Ascending aorta (tissue), 2 donors: ENCODE data around the gene F2. TPM values are rescaled to one million over a fixed set of nuclear protein-coding genes. Genes with fewer than 3 reads are reported as not detected.

ENCODE experiments used
- DNase-seq, 2 donors: peaks; one replicate each; pipeline ENCODE4 v3.0.0-alpha.2; 2019; ENCODE audit warnings: low spot score in 2 of 2
- H3K27ac ChIP-seq, 2 donors: fragments of 200-600 bp; sonication (generic); one replicate each; pipeline ENCODE4 v1.5.1; 2016 to 2017; ENCODE audit warnings: mild to moderate bottlenecking in 1 of 2
- H3K27me3 ChIP-seq: fragments of 200-600 bp; sonication (generic); one replicate; pipeline ENCODE4 v1.5.1; 2017
- H3K36me3 ChIP-seq, 2 donors: fragments of 200-600 bp; sonication (generic); one replicate each; pipeline ENCODE4 v1.5.1; 2016
- H3K4me1 ChIP-seq, 2 donors: fragments of 200-600 bp; sonication (generic); one replicate each; pipeline ENCODE4 v1.5.1; 2016 to 2017; ENCODE audit warnings: mild to moderate bottlenecking in 1 of 2
- H3K4me3 ChIP-seq, 2 donors: fragments of 200-600 bp; sonication (generic); one replicate each; pipeline ENCODE4 v1.5.1; 2016 to 2017; ENCODE audit warnings: mild to moderate bottlenecking in 1 of 2
- H3K9me3 ChIP-seq, 2 donors: fragments of 200-600 bp; sonication (generic); one replicate each; pipeline ENCODE4 v1.5.1; 2016
- intact Hi-C: fragments of 100-400 bp; cut with DNase I; formaldehyde crosslinking; loops from one replicate; pipeline ENCODE4 v1.15.1; 2023
- total RNA-seq: library from RNA; depleted of rRNA; stranded (reverse); fragments of >200 nt; gene quantifications from one replicate; pipeline ENCODE4 v1.1.0, GENCODE V29; 2016
- TF ChIP-seq, protein P1 (sequence below), 3 experiments: fragments of 200-600 bp in 2 of 3; fragments of 450-650 bp in 1 of 3; sonication (generic) in 2 of 3; IDR thresholded peaks; one replicate each; pipeline ENCODE4 v1.5.1; 2016 to 2019; ENCODE audit warnings: antibody characterized with exemption in 3 of 3, mild to moderate bottlenecking in 1 of 3, moderate library complexity in 1 of 3

Gene F2
- total RNA-seq, 1 donor from 2014 or later, result 2.6 TPM

DNA sequence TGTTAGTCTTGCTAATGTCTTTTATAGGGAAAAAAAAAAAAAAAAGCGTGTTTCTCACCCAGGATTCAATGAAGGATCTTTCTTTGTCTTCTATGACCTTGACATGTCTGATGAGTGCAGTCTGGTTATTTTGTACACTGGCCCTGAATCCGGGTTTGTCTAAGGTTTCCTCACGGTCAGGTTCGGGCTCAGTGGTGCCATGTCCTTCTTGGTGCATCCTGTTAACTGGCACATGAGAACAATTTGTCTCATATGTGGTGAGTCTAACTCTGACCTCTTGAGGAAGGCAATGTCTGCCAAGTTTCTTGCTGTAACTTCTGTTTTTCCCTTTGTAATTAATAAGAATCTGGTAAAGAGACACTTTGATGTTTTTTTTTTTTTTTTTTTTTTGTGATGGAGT lies 12.5 kb downstream of the F2 start:
- no peak for DNase-seq
- Histone ChIP-seq H3K27me3 (no peaks in the 10 kb centered on the region), H3K4me3 (no peak overlapping the region), H3K9me3 (no peaks in the 10 kb centered on the region), H3K36me3 (no peaks in the 10 kb centered on the region), H3K27ac (no peak overlapping the region), H3K4me1 (no peaks in the 10 kb centered on the region)
- TF ChIP-seq, protein P1, sequence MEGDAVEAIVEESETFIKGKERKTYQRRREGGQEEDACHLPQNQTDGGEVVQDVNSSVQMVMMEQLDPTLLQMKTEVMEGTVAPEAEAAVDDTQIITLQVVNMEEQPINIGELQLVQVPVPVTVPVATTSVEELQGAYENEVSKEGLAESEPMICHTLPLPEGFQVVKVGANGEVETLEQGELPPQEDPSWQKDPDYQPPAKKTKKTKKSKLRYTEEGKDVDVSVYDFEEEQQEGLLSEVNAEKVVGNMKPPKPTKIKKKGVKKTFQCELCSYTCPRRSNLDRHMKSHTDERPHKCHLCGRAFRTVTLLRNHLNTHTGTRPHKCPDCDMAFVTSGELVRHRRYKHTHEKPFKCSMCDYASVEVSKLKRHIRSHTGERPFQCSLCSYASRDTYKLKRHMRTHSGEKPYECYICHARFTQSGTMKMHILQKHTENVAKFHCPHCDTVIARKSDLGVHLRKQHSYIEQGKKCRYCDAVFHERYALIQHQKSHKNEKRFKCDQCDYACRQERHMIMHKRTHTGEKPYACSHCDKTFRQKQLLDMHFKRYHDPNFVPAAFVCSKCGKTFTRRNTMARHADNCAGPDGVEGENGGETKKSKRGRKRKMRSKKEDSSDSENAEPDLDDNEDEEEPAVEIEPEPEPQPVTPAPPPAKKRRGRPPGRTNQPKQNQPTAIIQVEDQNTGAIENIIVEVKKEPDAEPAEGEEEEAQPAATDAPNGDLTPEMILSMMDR (IDR thresholded peaks at IDR 0.05), result no peak
- intact Hi-C loops, result no loop called here

DNA sequence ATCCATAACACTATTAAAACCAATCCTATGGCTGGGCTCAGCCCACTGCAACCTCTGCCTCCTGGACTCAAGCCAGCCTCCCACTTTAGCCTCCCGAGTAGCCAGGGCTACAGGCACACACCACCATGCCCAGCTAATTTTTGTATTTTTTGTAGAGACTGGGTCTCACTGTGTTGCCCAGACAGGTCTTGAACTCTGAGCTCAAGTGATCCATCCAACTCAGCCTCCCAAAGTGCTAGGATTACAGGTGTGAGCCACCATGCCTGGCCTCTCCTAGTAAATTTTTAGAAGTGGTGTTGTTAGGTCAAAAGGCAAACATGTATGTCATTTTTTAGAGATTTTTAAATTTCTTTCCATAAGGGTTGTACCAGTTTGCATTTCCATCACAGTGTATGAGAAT lies 14.2 kb downstream of the F2 start:
- TF ChIP-seq, protein P1 (IDR thresholded peaks at IDR 0.05), result no peak
- Histone ChIP-seq H3K9me3 (no peaks in the 10 kb centered on the region), H3K36me3 (no peaks in the 10 kb centered on the region), H3K4me1 (no peaks in the 10 kb centered on the region), H3K27me3 (no peaks in the 10 kb centered on the region), H3K4me3 (no peak overlapping the region), H3K27ac (no peak overlapping the region)
- intact Hi-C loops, result no loop called here
- DNase-seq, result no peak

DNA sequence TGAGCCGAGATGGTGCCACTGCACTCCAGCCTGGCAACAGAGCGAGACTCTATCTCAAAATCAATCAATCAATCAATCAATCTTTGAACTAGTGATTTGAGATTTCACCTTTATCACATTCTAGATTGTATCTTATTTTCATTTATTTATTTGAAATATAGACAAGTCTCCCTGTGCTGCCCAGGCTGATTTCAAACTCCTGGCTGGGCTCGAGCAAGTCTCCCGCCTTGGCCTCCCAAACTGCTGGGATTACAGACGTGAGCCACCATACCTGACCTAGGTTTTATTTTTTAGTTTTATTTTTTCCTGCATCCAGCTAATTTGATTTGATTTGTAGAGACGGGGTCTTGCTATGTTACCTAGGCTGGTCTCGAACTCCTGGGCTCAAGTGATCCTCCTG lies 17.1 kb downstream of the F2 start:
- Histone ChIP-seq H3K4me1 (no peaks in the 10 kb centered on the region), H3K27me3 (no peaks in the 10 kb centered on the region), H3K4me3 (no peak overlapping the region), H3K9me3 (no peaks in the 10 kb centered on the region), H3K27ac (peak overlapping the region in 1 of 2 donors; percentile 4), H3K36me3 (peaks cover 1 to 4% of the 10 kb centered on the region in 2 donors)
- no peak for DNase-seq
- intact Hi-C loops, result loop anchor here (2.0 to 5.0 kb wide), 2 partner anchors 25 to 34 kb away; partner anchors contain the start of genes ARHGAP1 and ZNF408
- TF ChIP-seq, protein P1 (IDR thresholded peaks at IDR 0.05), result no peak

DNA sequence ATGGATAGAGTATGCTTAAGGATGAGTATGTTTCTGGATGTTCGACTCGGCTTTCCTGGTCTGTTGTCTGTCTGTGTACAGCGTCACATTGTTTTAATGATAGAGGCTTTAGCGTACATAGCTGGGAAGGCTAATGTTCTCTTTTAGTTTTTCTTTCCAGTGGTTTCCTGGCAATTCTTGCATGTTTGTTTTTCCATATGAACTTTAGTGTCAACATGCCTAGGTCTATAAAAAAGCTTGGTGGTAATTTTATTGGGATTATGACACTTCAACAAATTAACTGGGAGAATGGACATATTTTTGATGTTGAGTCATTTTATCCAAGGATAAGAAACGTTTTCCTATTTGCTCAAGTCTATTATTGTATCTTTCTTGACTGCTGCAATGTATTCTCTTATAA lies 17.6 kb downstream of the F2 start:
- TF ChIP-seq, protein P1 (IDR thresholded peaks at IDR 0.05), result no peak
- H3K27ac ChIP-seq, result peak overlapping the region in 1 of 2 donors; percentile 4
- no peaks in the 10 kb centered on the region for H3K4me1 ChIP-seq
- peaks cover 3 to 9% of the 10 kb centered on the region in 2 donors for H3K36me3 ChIP-seq
- no peaks in the 10 kb centered on the region for H3K9me3 ChIP-seq
- H3K27me3 ChIP-seq, result no peaks in the 10 kb centered on the region
- H3K4me3 ChIP-seq, result no peak overlapping the region
- intact Hi-C loops, result loop anchor here (2.0 to 5.0 kb wide), 2 partner anchors 26 to 34 kb away; partner anchors contain the start of genes ARHGAP1 and ZNF408
- DNase-seq, result no peak

DNA sequence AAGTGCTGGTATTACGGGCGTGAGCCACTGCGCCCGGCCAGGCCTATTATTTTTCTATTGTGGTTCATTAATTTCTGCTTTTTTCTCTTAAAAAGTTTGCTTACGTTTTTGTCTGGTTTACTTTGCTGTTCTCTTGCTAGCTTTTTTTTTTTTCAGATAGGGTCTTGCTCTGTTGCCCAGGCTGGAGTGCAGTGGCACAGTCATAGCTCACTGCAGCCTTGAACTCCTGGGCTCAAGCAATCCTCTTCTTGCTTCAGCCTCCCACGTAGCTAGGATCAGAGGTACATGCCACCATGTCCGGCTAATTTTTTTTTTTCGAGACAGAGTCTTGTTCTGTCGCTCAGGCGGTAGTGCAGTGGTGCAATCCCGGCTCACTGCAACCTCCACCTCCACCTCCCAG lies 18.7 kb downstream of the F2 start:
- intact Hi-C loops, result loop anchor here (2.0 to 5.0 kb wide), 2 partner anchors 27 to 35 kb away; partner anchors contain the start of genes ARHGAP1 and ZNF408
- Histone ChIP-seq H3K4me1 (no peaks in the 10 kb centered on the region), H3K27me3 (no peaks in the 10 kb centered on the region), H3K36me3 (peaks cover 4 to 20% of the 10 kb centered on the region in 2 donors), H3K4me3 (no peak overlapping the region), H3K9me3 (no peaks in the 10 kb centered on the region), H3K27ac (no peak overlapping the region)
- no peak for DNase-seq
- TF ChIP-seq, protein P1 (IDR thresholded peaks at IDR 0.05), result no peak

DNA sequence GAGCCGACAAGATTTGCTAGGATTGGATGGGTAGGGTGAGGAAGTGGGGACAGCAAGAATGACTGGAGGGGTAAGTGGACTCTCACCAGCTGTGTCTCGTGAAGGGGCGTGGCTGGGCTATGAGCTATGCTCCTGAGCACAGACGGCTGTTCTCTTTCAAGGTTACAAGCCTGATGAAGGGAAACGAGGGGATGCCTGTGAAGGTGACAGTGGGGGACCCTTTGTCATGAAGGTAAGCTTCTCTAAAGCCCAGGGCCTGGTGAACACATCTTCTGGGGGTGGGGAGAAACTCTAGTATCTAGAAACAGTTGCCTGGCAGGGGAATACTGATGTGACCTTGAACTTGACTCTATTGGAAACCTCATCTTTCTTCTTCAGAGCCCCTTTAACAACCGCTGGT lies 19.9 kb downstream of the F2 start:
- TF ChIP-seq, protein P1 (IDR thresholded peaks at IDR 0.05), result no peak
- no peaks in the 10 kb centered on the region for H3K27me3 ChIP-seq
- DNase-seq, result no peak

More for the DNA sequence above, 19.9 kb downstream of the F2 start:
- no peaks in the 10 kb centered on the region for H3K4me1 ChIP-seq
- no peak overlapping the region for H3K27ac ChIP-seq
- intact Hi-C loops, result loop anchor here (5.0 kb wide), 1 partner anchor 37 kb away; the partner anchor contains the start of genes ARHGAP1 and ZNF408
- no peak overlapping the region for H3K4me3 ChIP-seq
- no peaks in the 10 kb centered on the region for H3K9me3 ChIP-seq
- H3K36me3 ChIP-seq, result peaks cover 16 to 31% of the 10 kb centered on the region in 2 donors
